ENCODE results near the gene KRTAP4-12. TPM values are rescaled to one million over a fixed set of nuclear protein-coding genes. Genes with fewer than 3 reads are reported as not detected.

The KRTAP4-12 gene
- total RNA-seq, 1 experiment from 2014 or later = not detected

DNA sequence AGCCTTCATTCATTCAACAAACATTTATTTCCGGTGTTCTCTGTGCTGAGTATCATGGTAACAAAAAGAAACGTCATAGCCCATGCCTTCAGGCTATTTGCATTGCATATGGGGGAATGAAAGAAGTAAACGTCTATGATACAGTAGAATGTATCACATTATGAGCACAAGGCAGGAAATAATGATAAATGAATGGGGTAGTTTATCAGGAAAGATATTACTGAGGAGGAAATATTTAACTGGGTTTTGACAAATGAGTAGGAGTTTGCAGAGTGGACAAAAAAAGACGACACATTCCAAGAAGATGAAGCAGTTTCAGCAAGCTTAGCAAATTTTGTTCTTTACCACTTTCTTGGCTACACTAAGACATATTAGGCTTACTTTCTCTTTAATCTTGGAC is 41.4 kb downstream of the KRTAP4-12 start:
- intact Hi-C loops (cut with micrococcal nuclease; ENCODE audit: unreplicated experiment) = no loop called here
- H3K27ac ChIP-seq (ENCODE audit: low read depth, low read length, poor library complexity, severe bottlenecking) = no peak overlapping the region
- POLR2A ChIA-PET (ENCODE audit: low non-redundant PET) = no interaction called here
- CTCF ChIA-PET = no interaction called here
- H3K36me3 ChIP-seq (ENCODE audit: insufficient read depth, low read length, poor library complexity, severe bottlenecking) = no peaks in the 10 kb centered on the region
- no peak overlapping the region for H3K4me3 ChIP-seq (ENCODE audit: low read depth, low read length, poor library complexity, severe bottlenecking)
- no peaks in the 10 kb centered on the region for H3K9me3 ChIP-seq (ENCODE audit: low read depth, low read length, poor library complexity, severe bottlenecking)
- no TSS peak for BruUV-seq (replicated peaks)
- DNase-seq (ENCODE audit: low spot score) = no peak
- H3K4me1 ChIP-seq (ENCODE audit: insufficient read depth, low read length, poor library complexity, severe bottlenecking) = no peaks in the 10 kb centered on the region
- H3K27me3 ChIP-seq (replicated peaks; ENCODE audit: insufficient read depth, low read depth, low read length, poor library complexity) = no peaks in the 10 kb centered on the region
- TF ChIP-seq EZH2 (IDR thresholded peaks at IDR 0.05; ENCODE audit: borderline replicate concordance, low read depth, low read length, poor library complexity, severe bottlenecking) = no peak
- TF ChIP-seq, protein P1, sequence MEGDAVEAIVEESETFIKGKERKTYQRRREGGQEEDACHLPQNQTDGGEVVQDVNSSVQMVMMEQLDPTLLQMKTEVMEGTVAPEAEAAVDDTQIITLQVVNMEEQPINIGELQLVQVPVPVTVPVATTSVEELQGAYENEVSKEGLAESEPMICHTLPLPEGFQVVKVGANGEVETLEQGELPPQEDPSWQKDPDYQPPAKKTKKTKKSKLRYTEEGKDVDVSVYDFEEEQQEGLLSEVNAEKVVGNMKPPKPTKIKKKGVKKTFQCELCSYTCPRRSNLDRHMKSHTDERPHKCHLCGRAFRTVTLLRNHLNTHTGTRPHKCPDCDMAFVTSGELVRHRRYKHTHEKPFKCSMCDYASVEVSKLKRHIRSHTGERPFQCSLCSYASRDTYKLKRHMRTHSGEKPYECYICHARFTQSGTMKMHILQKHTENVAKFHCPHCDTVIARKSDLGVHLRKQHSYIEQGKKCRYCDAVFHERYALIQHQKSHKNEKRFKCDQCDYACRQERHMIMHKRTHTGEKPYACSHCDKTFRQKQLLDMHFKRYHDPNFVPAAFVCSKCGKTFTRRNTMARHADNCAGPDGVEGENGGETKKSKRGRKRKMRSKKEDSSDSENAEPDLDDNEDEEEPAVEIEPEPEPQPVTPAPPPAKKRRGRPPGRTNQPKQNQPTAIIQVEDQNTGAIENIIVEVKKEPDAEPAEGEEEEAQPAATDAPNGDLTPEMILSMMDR (conservative IDR thresholded peaks at IDR 0.05; ENCODE audit: low read depth, low read length) = no peak

DNA sequence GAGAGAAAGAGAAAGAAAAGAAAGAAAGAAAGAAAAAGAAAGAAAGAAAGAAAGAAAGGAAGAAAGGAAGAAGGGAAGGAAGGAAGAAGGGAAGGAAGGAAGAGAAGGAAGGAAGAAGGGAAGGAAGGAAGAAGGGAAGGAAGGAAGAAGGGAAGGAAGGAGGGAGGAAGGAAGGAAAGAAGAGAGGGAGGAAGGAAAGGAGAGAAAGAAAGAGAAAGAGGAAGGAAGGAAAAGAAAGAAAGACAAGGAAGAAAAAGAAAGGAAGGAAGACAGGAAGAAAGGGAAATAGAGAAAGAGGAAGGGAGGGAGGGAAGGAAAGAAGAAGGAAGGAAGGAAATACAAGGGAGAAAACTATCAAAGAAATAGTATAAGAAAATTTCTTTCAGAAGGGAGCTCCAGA is 47.2 kb downstream of the KRTAP4-12 start:
- Histone ChIP-seq H3K9me3 (ENCODE audit: low read depth, low read length, poor library complexity, severe bottlenecking) (no peaks in the 10 kb centered on the region), H3K27me3 (replicated peaks; ENCODE audit: insufficient read depth, low read depth, low read length, poor library complexity) (no peaks in the 10 kb centered on the region), H3K27ac (ENCODE audit: low read depth, low read length, poor library complexity, severe bottlenecking) (no peak overlapping the region), H3K36me3 (ENCODE audit: insufficient read depth, low read length, poor library complexity, severe bottlenecking) (no peaks in the 10 kb centered on the region), H3K4me1 (ENCODE audit: insufficient read depth, low read length, poor library complexity, severe bottlenecking) (no peaks in the 10 kb centered on the region), H3K4me3 (ENCODE audit: low read depth, low read length, poor library complexity, severe bottlenecking) (no peak overlapping the region)
- TF ChIP-seq, protein P1 (conservative IDR thresholded peaks at IDR 0.05; ENCODE audit: low read depth, low read length) = no peak
- TF ChIP-seq EZH2 (IDR thresholded peaks at IDR 0.05; ENCODE audit: borderline replicate concordance, low read depth, low read length, poor library complexity, severe bottlenecking) = no peak
- CTCF ChIA-PET = no interaction called here
- DNase-seq (ENCODE audit: low spot score) = no peak
- BruUV-seq (replicated peaks) = no TSS peak
- POLR2A ChIA-PET (ENCODE audit: low non-redundant PET) = no interaction called here
- intact Hi-C loops (cut with micrococcal nuclease; ENCODE audit: unreplicated experiment) = no loop called here

GRCh38 chr17:41073676-41074075 is 50.3 kb downstream of the KRTAP4-12 start:
- POLR2A ChIA-PET (ENCODE audit: low non-redundant PET) = no interaction called here
- no peaks in the 10 kb centered on the region for H3K9me3 ChIP-seq (ENCODE audit: low read depth, low read length, poor library complexity, severe bottlenecking)
- DNase-seq (ENCODE audit: low spot score) = no peak
- no peak overlapping the region for H3K27ac ChIP-seq (ENCODE audit: low read depth, low read length, poor library complexity, severe bottlenecking)
- CTCF ChIA-PET = no interaction called here
- H3K36me3 ChIP-seq (ENCODE audit: insufficient read depth, low read length, poor library complexity, severe bottlenecking) = no peaks in the 10 kb centered on the region
- H3K4me1 ChIP-seq (ENCODE audit: insufficient read depth, low read length, poor library complexity, severe bottlenecking) = no peaks in the 10 kb centered on the region
- intact Hi-C loops (cut with micrococcal nuclease; ENCODE audit: unreplicated experiment) = no loop called here
- BruUV-seq (replicated peaks) = no TSS peak
- no peaks in the 10 kb centered on the region for H3K27me3 ChIP-seq (replicated peaks; ENCODE audit: insufficient read depth, low read depth, low read length, poor library complexity)
- H3K4me3 ChIP-seq (ENCODE audit: low read depth, low read length, poor library complexity, severe bottlenecking) = no peak overlapping the region
- no peak for TF ChIP-seq EZH2 (IDR thresholded peaks at IDR 0.05; ENCODE audit: borderline replicate concordance, low read depth, low read length, poor library complexity, severe bottlenecking)
- TF ChIP-seq, protein P1 (conservative IDR thresholded peaks at IDR 0.05; ENCODE audit: low read depth, low read length) = no peak

Other genes with a start within 250 kb of the KRTAP4-12 start
- not detected in 2 replicates for gene KRT20, start 238.9 kb downstream of the KRTAP4-12 start, total RNA-seq (2021)
- gene KRT23, start 186.5 kb downstream of the KRTAP4-12 start, total RNA-seq (2021) = not detected in 2 replicates
- gene KRT39, start 157.2 kb downstream of the KRTAP4-12 start, total RNA-seq (2021) = not detected in 2 replicates
- gene KRT40, start 139.9 kb downstream of the KRTAP4-12 start, total RNA-seq (2021) = 0.98 and 1.1 TPM in 2 replicates
- gene KRTAP3-3, start 130.0 kb downstream of the KRTAP4-12 start, total RNA-seq (2021) = not detected in 2 replicates
- not detected in 2 replicates for gene KRTAP3-2, start 124.3 kb downstream of the KRTAP4-12 start, total RNA-seq (2021)
- not detected in 2 replicates for gene KRTAP3-1, start 115.1 kb downstream of the KRTAP4-12 start, total RNA-seq (2021)
- gene KRTAP1-5, start 97.0 kb downstream of the KRTAP4-12 start, total RNA-seq (2021) = not detected in 2 replicates
- gene KRTAP1-4, start 94.0 kb downstream of the KRTAP4-12 start, total RNA-seq (2021) = not detected in 2 replicates
- not detected in 2 replicates for gene KRTAP1-3, start 89.3 kb downstream of the KRTAP4-12 start, total RNA-seq (2021)
- gene KRTAP1-1, start 82.7 kb downstream of the KRTAP4-12 start, total RNA-seq (2021) = not detected in 2 replicates
- not detected in 2 replicates for gene KRTAP2-1, start 76.9 kb downstream of the KRTAP4-12 start, total RNA-seq (2021)
- not detected in 2 replicates for gene KRTAP2-2, start 69.0 kb downstream of the KRTAP4-12 start, total RNA-seq (2021)
- not detected in 2 replicates for gene KRTAP2-3, start 64.1 kb downstream of the KRTAP4-12 start, total RNA-seq (2021)
- gene KRTAP2-4, start 58.3 kb downstream of the KRTAP4-12 start, total RNA-seq (2021) = not detected in 2 replicates
- not detected in 2 replicates for gene KRTAP4-7, start 40.0 kb downstream of the KRTAP4-12 start, total RNA-seq (2021)
- gene KRTAP4-8, start 26.0 kb downstream of the KRTAP4-12 start, total RNA-seq (2021) = not detected in 2 replicates
- not detected in 2 replicates for gene KRTAP4-16, start 22.0 kb downstream of the KRTAP4-12 start, total RNA-seq (2021)
- gene KRTAP4-9, start 18.8 kb downstream of the KRTAP4-12 start, total RNA-seq (2021) = 1.0 and 1.2 TPM in 2 replicates
- not detected in 2 replicates for gene KRTAP4-11, start 5.8 kb downstream of the KRTAP4-12 start, total RNA-seq (2021)
- not detected in 2 replicates for gene KRTAP4-6, start 16.4 kb upstream of the KRTAP4-12 start, total RNA-seq (2021)
- gene KRTAP4-5, start 25.6 kb upstream of the KRTAP4-12 start, total RNA-seq (2021) = not detected in 2 replicates
- gene KRTAP4-4, start 36.6 kb upstream of the KRTAP4-12 start, total RNA-seq (2021) = not detected in 2 replicates
- gene KRTAP4-3, start 44.0 kb upstream of the KRTAP4-12 start, total RNA-seq (2021) = not detected in 2 replicates
- not detected in 2 replicates for gene KRTAP4-2, start 54.0 kb upstream of the KRTAP4-12 start, total RNA-seq (2021)
- gene KRTAP4-1, start 60.7 kb upstream of the KRTAP4-12 start, total RNA-seq (2021) = not detected in 2 replicates
- not detected in 2 replicates for gene KRTAP9-1, start 65.7 kb upstream of the KRTAP4-12 start, total RNA-seq (2021)
- gene KRTAP9-2, start 102.5 kb upstream of the KRTAP4-12 start, total RNA-seq (2021) = not detected in 2 replicates
- gene KRTAP9-3, start 108.3 kb upstream of the KRTAP4-12 start, total RNA-seq (2021) = not detected in 2 replicates
- not detected in 2 replicates for gene KRTAP9-8, start 113.8 kb upstream of the KRTAP4-12 start, total RNA-seq (2021)
- not detected in 2 replicates for gene KRTAP9-4, start 125.5 kb upstream of the KRTAP4-12 start, total RNA-seq (2021)
- not detected in 2 replicates for gene KRTAP9-9, start 131.2 kb upstream of the KRTAP4-12 start, total RNA-seq (2021)
- gene KRTAP9-6, start 141.2 kb upstream of the KRTAP4-12 start, total RNA-seq (2021) = not detected in 2 replicates
- gene KRTAP9-7, start 151.5 kb upstream of the KRTAP4-12 start, total RNA-seq (2021) = not detected in 2 replicates
- not detected in 2 replicates for gene KRTAP29-1, start 178.7 kb upstream of the KRTAP4-12 start, total RNA-seq (2021)
- not detected in 2 replicates for gene KRTAP16-1, start 185.1 kb upstream of the KRTAP4-12 start, total RNA-seq (2021)
- gene KRTAP17-1, start 191.5 kb upstream of the KRTAP4-12 start, total RNA-seq (2021) = not detected in 2 replicates
- gene KRT33A, start 226.6 kb upstream of the KRTAP4-12 start, total RNA-seq (2021) = not detected in 2 replicates
- not detected in 2 replicates for gene KRT33B, start 245.6 kb upstream of the KRTAP4-12 start, total RNA-seq (2021)